T-helper 9 cell (primary cell): ENCODE measurements around the gene SMARCAL1.

Experiments used
- DNase-seq: peaks from one replicate; pipeline ENCODE4 v3.0.0-alpha.2; 2020

SMARCAL1 gene

DNA sequence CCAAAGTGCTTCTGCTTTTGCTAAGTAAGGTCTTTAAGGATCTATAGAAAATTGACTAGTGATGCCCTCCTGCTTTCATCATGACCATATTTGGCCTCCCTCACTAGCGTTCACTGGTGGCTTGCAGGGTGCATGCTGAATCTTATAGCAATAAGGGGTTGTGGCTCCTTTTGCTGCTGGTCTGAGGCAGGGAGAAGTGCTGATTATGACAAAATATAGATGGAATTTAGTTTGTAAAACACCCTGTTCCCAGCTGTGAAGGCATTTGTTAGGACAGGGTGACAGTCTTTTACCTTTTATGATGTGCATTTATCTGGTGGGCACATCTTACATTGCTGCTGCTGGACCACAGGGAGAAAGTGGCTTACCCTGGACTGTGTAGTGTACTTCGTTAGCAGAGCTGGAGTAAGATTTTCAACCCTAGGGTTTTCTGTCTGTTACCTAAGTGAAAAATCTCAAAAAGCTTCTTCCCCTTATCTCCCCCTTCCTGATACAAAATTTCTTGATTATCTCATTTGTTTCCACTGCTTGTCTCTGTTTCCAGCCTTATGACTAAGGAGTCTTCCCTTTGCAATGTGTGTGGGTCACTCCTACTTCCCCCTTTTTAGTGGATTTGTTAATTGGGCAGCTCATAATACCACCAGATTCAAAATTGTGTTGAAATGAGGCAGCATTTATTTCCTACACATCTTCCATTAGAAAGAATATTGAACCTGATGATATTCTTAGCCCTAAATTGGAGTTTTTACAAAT, 65.2 kb downstream of the SMARCAL1 start:
- no peak for DNase-seq

DNA sequence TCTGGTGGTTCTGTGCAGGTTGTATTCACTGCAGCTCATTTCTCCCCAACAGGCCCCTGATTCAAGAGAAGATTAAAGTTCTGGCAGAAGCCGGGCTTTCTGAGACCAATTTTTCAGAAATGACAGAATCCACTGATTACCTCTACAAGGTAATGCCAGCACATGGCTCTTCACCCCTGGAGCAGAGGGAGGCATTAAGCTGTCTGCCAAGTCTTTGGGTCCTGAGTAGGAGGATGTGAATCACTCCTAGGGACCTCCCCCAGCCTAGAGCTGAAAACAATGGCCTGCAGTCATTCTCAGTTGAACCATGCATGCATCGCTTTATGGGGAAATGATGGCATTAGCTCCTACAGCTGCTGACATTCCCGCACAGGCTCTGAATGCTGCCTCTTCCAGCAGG, 65.9 kb downstream of the SMARCAL1 start:
- DNase-seq, result no peak

DNA sequence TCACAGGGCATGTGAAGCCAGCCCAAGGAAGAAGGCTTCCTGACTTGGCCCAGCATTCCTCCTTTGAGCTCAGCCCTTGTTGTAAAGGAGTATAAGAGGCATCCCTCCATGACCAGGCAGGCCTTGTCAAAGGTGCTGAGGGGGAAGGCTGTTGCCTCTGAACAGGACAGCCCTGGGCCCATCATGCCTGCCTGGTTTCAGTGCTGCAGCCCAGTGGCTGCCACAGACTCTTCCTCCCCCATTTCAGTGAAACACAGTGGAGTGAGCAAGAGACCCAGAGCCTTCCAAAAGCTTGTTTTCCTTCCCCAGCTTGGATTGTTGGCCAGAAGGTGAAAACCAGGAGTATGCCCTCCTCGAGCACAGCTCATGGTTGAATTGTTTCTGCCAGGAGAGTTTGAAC, 66.5 kb downstream of the SMARCAL1 start:
- no peak for DNase-seq

DNA sequence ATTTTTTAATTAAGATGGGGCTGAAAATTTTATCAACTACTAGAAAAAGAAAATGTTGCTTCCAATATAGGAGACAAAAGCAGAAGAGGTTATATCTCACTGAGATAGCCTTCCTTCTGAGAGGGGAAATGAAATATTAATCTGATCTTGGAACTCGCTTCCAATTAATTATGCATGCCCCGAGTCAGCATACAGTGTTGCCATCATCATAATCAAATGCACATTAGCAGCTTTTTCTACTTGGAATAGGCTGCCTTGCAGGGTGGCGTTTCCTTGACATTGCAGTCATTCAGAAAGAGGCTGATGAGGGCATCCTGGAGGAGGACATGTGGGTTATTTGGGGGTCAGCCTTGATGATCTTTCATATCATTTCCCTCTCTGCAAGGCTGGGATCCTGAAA, 67.9 kb downstream of the SMARCAL1 start:
- DNase-seq, result no peak

DNA sequence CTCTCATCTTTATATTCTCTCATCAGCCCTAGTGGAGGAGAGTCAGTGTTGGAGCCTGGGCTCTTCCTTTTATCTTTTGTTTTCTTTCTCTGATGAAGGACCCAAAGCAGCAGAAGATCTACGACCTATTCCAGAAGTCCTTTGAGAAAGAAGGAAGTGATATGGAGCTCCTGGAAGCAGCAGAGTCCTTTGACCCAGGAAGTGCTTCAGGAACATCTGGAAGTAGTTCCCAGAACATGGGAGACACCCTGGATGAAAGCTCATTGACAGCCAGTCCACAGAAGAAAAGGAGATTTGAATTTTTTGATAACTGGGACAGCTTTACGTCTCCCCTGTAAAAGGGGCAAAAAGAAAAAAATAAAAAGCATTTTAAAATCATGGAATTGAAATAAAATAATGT, 70.4 kb downstream of the SMARCAL1 start:
- no peak for DNase-seq

DNA sequence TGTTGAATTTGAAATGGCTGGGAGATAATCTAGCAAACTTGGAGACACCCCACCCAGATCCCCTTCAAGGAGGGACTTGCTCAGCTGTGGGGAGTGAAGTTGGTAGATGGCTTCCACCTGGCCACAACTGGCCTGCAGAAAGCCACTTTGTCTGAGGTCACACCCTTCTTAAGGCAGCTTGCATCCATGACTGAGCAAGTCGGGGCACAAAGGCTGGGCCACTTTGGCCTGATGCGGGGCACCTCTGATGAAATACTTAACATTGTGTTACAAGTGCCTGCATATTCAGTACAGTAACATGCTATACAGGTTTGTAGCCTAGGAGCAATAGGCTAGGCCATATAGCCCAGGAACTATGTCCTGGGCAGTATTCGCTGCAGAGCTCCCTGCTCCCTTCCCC, 73.0 kb downstream of the SMARCAL1 start:
- DNase-seq, result no peak

DNA sequence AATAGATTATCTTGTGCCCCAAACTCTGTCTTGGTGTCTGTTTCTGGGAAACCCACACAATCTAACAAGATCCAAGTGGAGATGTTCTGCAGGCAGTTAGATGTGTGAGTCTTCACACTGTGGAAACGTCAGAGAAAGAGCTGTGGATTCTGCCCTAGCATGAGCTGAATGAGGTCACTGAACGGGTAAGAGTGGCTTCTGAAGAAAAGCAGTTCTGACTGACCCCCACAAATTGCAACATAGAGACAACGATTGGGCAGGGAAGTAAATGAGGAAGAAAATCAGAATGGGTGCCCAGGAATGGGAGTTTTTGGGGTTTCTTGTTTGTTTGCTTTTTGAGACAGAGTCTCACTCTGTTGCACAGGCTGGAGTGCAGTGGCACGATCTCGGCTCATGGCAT, 73.5 kb downstream of the SMARCAL1 start:
- no peak for DNase-seq

DNA sequence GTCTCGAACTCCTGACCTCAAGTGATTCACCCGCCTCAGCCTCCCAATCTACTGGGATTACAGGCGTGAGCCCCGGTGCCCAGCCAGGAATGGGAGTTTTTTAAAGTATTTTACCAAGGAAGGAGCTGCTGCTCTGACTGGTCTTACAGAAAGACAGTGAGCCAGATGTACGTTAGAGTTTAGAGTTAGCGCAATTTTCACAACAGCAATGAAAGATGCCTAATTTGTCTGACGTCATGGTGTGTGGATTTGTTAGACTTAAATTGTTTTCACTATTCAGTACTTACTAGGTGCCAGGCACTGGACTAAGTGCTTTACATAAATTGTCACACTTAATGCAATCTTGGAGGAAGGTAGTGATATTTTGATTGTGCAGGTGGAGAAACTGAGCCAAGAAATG, 74.0 kb downstream of the SMARCAL1 start:
- DNase-seq, result no peak

DNA sequence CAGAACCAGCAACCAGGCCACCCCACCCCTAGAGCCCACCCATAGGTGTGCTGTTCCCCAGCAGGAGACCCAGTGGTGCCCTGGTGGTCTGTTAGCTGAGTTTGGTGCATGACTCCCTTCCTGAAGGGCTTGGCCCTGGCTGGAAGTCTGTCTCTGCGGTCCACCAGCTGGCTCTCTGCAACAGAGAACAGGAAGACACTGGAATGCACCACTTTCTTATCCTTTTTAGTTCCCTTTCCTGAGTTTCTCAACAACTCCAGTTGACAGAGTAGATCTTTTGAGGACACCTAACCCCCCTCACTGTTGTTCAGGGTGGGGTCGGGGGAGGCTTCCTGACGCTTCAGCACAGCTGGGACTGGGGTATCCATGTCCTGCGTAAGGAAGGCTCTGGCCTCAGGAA, 74.4 kb downstream of the SMARCAL1 start:
- DNase-seq, result no peak

DNA sequence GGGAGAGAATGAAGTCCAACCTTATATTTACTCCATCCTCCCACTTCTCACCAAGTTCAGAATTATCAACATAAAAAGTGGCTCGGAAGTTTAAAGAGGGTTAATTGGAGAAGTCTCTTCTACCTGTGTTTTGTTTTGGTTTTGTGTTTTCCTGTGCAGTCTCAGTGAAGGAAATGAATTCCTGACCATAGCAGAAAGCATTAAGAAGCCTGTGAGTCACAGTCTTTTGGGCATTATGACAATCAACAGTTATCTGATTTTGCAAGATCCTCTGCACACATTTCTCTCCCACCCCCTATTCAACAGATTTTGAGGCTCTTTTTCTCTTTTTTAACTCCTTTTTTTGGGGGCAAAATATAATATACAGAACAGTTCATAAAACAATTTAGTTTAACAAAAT, 77.8 kb downstream of the SMARCAL1 start:
- DNase-seq, result no peak

DNA sequence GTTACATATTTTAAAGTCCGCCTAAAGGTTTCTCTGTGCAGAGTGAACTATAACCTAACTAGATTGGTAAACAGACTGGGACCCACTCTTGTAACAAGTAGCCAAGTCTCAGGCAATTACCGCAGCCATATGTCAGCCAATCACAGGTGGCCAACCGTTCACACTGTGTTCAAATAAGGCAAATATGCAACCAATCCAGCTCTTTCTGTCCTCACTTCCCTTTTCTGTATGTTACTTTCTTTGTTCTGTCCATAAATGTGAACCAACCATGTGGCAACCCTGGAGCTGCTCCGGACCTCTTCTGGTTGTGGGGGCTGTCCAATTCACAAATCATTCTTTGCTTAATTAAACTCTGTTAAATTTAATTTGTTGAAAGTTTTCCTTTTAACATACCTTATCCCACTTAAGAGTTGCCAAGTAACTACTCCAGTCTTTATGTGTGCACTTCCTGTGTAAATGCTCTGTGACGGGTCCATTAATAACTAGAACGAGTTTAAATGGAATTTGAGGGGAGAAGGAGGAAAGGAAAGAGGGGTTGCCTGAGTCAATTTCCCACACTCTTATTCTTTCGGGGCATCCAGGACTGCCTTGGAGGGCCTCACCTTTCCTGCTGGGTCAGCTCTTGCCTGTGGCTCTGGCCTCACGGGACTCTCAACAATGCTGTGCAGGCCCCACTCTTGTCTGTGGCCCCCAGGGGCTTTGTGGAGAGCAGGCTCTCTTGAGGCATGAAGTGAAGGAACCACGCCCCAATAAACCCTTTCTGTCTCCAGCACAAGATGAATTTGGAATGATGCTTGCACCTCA, 79.7 kb downstream of the SMARCAL1 start:
- no peak for DNase-seq

DNA sequence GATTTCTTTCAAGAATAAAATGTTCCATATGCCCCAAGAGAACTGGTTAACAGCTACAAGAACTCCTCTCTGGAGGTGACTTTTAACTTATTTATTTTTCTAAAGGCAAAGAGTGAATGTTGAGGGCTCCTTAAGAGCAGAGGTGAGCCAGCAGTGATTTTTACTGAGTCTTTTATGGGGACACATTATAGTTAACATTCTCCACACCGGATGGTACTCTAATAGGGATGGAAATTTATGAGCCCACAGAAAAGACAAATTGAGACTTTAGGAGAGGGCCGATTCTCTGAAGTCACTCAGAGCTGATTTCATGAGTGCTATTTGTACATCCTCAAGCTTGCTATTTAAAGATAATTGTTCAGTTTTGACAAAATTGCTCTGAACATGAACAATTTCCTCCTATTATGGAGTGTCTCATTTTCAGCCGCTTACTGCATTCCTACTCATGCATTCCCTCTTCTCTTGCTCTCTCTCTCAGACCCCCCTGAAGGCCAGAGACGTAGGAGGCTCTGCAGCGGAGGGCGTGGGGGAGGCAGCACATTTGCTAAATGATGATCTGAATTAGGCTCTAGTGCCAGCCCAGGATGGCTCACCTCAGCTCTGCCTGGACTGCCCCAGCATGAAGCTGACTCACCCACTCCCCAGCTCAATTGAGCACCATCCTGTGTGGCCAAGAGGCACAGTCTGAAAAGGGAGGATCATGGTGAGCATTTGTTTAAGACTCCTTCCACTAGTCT, 80.5 kb downstream of the SMARCAL1 start:
- no peak for DNase-seq

DNA sequence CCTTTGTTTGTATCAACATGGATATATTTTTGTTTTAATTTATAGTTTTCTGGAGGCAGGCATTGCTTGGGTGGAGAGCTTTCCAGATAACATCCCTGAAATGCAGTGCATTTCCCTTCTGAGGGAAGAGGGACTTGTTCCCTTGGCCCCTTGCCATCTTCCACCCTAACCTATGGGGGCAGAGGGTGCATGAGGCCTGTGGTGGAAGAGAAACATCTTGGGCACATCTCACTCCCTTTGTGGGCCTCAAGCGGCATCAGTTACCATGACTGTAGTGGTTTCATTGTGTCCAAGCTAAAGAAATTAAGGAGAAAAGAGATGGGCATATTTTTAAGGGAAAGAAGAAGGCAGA, 81.0 kb downstream of the SMARCAL1 start:
- DNase-seq, result no peak

DNA sequence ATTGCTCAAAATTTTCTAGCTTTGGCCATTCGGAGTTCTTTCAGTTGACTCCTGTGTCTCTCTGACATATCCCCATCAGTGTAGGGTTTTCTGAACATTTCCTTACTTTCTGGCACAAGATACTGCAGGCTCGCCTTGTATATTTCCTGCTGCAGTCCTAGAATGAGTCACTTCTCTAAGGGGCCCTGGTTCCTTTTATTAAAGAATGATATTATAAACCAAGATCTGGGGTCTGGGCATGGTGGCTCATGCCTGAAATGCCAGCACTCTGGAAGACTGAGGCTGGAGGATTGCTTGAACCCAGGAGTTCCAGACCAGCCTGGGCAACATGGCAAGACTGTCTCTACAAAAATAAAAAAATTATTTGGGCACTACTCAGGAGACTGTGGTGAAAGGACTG, 83.4 kb downstream of the SMARCAL1 start:
- DNase-seq, result no peak

DNA sequence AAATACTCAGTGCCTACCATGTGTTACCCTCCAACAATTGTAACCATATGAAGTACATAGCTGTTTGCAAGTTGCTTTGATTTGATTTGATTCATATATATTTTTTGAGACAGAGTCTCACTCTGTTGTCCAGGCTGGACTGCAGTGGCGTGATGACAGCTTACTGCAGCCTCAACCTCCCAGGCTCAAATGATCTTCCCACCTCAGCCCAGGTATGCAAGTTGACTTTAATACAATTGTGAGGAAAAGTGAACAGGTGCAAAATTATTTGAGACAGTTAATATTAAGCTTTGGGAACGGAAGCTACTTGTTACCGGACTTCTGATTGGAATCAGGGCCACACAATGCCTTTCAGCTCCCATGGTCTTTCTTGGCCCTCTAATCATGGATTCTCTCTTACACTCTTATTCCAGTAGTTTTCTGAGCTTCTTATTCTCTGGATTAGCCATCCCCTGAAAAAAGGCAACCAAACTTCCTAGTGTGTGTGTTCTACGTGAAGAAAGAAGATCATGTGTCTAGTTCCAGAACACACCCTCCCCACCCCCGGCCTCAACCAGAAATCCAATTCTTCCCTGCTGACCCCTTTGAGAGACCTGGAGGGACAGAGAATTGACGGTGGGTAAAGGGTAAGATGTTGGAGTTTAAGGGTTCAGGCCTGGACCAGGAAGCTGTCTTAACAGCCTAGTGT, 85.2 kb downstream of the SMARCAL1 start:
- no peak for DNase-seq

DNA sequence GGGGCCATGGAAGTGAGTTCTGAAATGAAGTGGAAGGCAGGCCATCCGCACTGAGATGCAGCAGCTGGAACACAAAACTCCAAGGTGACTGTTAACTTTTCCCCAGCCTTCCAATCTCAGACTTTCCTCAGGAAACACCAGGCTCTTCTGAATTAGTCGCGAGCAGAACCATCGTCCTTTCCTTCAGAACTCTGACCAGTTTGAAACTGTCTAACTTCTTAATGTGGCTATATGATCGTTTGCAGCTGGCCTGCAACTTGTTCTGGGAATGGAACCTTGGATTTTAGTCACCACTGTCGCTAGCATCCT, 85.7 kb downstream of the SMARCAL1 start:
- no peak for DNase-seq

DNA sequence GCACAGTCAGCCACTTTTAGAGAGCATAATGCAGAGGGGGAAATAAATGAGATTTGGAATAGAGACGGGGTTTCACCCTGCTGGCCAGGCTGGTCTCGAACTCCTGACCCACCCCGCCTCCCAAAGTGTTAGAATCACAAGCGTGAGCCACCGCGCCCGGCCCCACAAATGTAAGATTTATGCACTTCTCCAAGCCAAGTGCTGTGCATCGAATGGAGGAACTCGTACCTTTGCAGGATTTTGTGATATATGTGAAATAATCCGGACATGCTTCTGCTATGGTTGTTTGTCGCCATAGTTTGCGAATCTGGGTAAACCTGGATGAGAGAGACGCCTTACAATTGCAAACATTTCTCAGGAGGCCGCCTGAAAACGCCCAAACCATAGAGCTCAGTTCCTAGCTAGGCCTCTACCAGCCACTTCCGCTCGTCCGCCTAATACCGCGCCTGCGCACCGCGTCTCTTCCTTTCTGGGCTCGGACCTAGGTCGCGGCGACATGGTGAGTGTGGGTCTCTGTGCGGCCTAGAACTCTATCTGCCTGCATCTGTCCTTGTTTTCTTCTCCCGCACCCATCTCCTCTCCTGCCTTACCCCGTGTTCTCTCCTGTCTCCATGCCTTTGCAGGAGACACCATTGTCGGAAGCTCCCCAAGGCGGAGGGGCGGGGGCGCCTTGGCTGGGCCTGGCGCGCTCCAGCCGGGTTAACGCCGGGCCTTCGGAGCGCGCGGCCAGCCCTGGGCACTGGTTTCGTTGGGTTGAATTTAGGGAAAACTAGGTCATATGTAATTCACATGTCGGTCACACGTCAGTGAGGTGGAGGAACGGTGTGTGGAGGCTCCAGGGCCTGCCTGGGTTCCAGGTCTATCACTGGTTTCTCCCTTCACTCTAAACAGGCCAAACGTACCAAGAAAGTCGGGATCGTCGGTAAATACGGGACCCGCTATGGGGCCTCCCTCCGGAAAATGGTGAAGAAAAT, 86.4 kb downstream of the SMARCAL1 start, which contains the start of gene RPL37A:
Gene RPL37A (plus strand): TSS at position 466 of the 974 bp plus-strand sequence. CDS start 31 bp downstream, at position 497.
- peak; percentile 78 for DNase-seq

DNA sequence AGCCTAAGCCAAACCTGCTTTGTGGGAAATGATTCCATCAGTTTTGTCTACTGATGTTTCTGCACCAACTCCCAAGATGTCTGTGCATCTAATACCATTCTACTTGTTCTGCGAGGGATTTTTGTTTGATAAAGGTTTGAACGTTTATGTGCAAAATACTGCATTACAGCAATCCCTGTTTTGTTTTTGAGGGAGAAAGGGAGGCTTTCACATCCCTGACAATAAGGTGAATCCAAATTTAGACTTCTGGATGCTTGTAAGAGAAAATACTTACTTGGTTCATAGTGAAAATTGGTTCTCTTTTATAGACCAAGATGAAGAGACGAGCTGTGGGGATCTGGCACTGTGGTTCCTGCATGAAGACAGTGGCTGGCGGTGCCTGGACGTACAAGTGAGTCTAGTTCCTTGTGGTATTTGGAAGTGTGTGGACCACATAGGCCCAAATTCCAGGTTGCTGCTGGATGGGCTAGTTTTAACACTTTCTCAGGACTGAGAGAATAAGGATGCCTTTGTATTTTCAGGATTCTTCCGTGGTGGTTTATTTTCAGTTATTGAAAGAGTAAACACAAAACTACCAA, 87.4 kb downstream of the SMARCAL1 start:
- DNase-seq, result no peak

DNA sequence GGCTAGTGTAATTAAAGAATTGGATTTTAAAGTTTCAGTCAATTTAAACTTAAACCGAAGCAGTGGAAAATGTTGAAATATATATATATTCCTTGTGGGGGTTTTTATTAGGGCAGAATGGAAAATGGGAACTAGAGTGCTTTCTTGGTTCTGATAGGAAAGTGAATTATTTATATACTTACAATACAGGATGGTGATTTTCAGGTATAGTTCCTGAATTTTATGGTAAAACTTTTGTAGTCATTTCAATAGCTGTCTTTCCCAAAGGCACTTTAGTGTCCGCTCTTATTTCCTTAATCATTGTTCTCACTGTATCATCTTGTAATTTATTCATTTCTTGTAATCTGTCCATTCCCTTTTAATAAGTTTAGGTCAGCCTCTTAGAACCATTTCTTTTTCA, 88.3 kb downstream of the SMARCAL1 start:
- no peak for DNase-seq

DNA sequence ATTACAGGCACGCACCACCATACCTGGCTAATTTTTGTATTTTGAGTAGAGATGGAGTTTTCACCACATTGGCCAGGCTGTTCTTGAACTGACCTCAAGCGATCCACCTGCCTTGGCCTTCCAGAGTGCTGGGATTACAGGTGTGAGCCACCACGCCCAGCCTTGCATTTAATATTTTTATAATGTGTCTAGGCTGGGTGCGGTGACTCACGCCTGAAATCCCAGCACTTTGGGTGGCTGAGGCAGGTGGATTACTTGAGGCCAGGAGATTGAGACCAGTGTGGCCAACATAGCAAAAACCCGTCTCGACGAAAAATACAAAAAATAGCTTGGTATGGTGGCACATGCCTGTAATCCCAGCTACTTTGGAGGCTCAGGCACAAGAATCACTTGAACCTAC, 89.6 kb downstream of the SMARCAL1 start:
- no peak for DNase-seq

DNA sequence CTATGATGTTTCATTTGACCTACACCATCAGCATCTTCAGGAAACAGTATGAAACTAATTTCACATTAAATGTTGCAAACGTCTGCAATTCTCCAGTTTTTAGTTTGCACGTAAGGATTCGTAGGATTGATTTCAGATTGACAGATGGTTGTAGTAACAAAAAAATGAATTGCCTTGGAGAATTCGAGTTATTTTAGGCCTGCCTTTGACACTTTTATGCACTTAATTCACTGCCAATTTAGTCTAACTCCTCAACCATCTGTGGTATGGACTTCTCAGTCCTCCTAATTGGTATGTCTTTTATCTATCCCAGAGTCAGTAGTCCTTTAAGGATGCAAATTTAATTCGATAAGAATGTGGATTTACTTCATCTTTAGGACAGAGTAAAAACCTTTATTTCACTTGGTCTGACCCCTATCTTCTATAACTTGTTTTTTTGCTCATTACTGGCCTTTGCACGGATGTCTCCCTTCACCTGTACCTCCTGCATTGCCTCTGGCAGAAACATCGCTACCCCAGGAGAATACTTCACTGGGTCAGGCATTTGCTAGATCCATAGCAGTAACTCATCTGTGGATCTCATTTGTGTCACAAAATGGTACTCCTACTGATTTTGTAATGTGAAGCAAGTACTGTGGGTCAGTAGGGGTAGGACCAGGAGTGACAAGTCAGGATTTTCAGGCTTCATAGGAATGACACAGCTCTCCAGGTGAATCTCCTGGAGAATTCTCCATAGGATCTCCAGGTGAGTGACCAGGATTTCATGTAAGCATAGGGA, 90.3 kb downstream of the SMARCAL1 start:
- no peak for DNase-seq
